HG02943 (cell line): ENCODE data around the gene SCGB1C2.
A peak's percentile ranks its signal among the peaks of the same experiment; 100 is the strongest.
"Not testable (repeated sequence)": the region's sequence is repeated elsewhere in the genome, so short reads cannot be mapped to it uniquely, and the experiment has no call there.

ENCODE experiments used
- ATAC-seq: cut with Tn5 transposase; IDR thresholded peaks from one replicate; pipeline ENCODE4 v1.9.1; 2021; ENCODE audit warnings: mild to moderate bottlenecking, low read depth, moderate library complexity; ENCODE audit not compliant: unreplicated experiment

The SCGB1C2 gene

DNA sequence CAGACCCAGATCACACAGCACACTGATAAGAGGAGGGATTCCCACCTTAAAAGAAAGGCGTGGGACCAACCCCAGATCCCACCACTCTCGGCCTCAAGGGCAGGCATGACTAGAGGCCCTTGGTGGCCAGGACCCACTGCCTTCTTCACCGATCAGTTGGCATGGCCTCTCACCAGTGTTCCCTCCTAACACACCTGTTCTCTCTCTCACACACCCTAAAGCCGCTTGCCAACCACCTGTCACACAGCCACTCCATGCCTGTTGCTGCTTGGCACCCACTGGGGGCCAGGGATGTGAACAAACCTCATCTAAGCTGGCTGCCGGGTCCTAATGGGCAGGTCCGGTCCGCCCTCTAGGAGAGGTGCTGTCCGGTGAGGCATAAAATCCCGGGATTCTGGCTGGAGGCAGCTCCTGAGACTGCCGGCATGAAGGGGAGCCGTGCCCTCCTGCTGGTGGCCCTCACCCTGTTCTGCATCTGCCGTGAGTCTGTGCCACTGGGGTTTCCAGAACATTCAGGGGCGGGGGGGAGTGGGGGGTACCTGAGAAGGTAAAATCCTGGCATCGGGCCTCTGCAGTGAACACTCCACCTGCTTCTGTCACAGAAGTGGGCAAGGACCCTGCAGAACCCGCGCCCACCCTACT is at the start of gene SCGB1C2:
SCGB1C2 (plus strand) TSS at position 404 of the 642 bp plus-strand sequence; CDS start at position 426, 22 bp downstream.
- ATAC-seq = not testable (repeated sequence)

DNA sequence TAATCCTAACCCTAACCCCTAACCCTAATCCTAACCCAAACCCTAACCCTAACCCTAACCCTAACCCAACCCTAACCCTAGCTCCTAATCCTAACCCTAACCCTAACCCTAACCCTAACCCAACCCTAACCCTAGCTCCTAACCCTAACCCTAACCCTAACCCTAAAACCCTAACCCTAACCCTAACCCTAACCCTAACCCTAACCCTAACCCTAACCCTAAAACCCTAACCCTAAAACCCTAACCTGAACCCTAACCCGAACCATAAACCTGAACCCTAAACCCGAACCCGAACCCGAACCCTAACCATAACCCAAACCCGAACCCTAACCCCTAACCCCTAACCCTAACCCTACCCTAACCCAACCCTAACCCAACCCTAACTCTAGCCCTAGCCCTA is 24.3 kb upstream of the SCGB1C2 start:
- ATAC-seq = not testable (repeated sequence)

- not testable (repeated sequence) for ATAC-seq
These were observed 18.9 kb upstream of the SCGB1C2 start for GRCh38 chr17:118339-118917.

DNA sequence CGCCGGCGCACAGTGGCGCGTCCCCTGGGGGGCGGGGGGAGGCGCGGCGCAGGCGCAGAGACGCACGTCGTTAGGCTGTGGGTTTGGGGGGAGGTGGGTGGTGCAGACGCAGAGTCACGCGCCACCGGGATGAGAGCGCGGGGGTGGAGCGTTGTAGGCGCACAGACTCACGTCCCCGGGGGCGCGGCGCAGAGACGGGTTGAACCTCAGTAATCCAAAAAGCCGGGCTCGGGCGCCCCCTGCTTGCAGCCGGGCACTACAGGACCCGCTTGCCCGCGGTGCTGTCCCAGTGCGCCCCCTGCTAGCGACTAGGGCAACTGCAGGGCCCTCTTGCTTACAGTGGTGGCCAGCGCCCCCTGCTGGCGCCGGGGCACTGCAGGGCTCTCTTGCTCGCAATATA is 3.4 kb upstream of the SCGB1C2 start:
- not testable (repeated sequence) for ATAC-seq

GRCh38 chr17:134332-134785 is 3.0 kb upstream of the SCGB1C2 start:
- ATAC-seq = not testable (repeated sequence)

GRCh38 chr17:135022-135421 is 2.3 kb upstream of the SCGB1C2 start:
- not testable (repeated sequence) for ATAC-seq

- ATAC-seq = not testable (repeated sequence)
These were observed 1.5 kb upstream of the SCGB1C2 start for GRCh38 chr17:135895-136294.

DNA sequence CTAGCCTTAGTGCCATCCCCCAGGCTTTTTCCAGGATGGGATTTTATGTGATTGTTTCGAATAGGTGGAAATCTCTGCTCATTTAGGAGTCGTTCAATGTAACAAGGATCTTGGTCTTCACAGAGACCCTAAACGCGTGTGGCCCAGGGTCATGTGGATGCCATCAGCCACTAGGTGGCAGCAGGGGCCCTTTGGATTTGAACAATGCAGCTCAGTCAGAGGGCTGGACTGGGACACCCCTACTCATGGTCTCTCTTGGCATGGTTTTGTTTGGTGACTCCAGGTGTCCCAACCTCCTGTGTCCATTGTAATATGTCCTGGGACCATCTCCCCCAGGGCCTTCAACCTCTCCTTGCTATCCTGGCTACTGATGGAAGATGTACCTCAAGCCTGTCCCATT is 838 bp upstream of the SCGB1C2 start:
- ATAC-seq = peak; percentile 69

GRCh38 chr17:139401-140205 is 2.2 kb downstream of the SCGB1C2 start:
- ATAC-seq = not testable (repeated sequence)

DNA sequence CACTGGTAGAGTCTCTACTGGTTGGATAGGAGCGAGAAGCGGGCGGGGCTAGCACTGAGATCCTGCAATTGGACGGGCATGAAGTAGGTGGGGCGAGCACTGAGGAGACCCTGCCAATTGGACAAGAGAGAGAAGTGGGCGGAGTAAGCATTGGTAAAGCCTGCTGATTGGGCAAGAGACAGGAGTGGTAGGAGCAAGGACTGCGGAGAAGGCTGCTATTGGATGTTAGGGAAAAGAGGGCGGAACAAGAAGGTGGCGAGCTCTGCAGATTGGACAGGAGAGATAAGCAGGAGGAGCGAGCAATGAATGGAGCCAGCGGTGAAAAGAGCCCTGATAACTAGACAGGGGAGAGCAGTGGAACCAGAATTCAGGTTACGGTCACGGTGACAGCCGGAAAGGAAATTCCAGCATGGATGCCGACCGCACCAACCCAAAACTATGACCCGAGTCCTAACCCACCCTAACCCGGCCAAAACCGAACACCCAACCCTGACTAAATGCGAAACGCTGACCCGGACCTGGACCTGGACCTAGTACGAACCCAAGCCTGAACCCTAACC is 4.8 kb downstream of the SCGB1C2 start:
- ATAC-seq = no peak

GRCh38 chr17:142876-143784 is 5.8 kb downstream of the SCGB1C2 start:
- no peak for ATAC-seq

DNA sequence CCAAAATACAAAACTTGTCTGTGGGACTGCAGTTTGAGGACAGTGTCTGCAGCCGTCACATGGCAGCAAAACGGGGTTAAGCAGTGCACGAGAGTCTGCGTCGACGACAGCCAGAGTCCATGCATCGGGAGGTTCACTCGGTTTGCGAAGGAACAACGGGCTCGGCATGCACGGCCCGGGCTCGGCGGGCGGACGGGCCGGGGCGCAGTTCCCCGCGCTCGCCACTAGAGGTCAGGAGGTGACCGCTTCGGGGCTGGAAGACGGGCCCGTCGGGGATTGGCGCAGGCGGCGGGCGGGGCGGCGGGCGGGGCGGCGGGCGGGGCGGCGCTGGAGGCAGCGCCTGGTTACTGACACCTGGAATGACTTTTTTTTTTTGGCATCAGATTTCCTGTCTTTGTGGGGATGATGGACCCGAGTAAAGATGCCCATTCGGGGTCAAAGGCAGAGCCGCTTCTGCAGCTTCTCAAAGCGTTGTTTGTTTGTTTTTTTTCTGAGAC is 6.5 kb downstream of the SCGB1C2 start:
- no peak for ATAC-seq

DNA sequence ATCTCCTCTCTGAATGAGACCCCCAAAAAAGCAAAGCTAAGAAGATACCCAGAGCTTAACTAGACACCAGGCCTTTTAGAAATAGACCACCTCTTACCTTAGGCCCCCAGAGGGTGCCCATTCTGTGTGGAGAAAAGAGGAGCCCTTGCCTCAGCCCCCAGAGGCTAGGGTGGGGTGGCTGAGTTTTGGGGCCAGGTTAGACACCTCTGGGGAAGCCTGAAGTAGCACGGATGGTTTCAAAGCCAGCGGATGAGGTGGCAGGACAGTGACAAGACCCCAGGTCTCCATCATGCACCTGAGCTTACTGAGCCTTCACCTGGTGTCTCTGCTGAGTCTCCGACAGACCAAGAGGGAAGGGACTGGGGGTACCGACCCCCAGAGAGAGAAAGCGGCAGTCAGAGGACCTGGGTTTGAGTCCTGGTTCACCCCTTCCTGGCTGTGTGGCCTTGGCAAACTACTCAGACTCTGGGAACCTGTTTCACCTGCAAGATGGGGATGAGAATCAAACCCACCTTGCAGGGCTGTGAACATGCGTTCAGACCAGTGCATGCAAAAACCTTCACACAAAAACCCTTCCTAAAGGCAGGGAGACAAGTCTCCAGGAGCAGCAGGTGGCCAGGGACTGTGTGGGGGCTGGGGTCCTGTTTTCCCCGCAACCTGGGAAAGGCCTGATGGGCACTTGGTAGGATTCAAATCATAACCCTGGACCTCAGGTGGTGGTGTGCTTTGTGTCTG is 7.7 kb downstream of the SCGB1C2 start:
- no peak for ATAC-seq

GRCh38 chr17:145671-146541 is 8.5 kb downstream of the SCGB1C2 start:
- no peak for ATAC-seq

GRCh38 chr17:146546-146945 is 9.2 kb downstream of the SCGB1C2 start:
- ATAC-seq = no peak

- no peak for ATAC-seq
These were observed 9.8 kb downstream of the SCGB1C2 start for GRCh38 chr17:146983-147761.
